Left ventricle myocardium superior (tissue), 1 donor: ENCODE measurements around the gene BACH1. TPM values are rescaled to one million over a fixed set of nuclear protein-coding genes. Genes with fewer than 3 reads are reported as not detected.
A peak's percentile ranks its signal among the peaks of the same experiment; 100 is the strongest.

Experiments
- ATAC-seq: fragments of 200-7000 bp; cut with Tn5 transposase; one replicate; pipeline ENCODE4 v1.9.1; 2020; ENCODE audit warnings: mild to moderate bottlenecking, moderate library complexity
- DNase-seq: peaks from one replicate; pipeline ENCODE4 v3.0.0-alpha.2; 2020
- intact Hi-C: fragments of 100-400 bp; cut with micrococcal nuclease; formaldehyde crosslinking; loops from one replicate; pipeline ENCODE4 v1.11.0; 2022
- total RNA-seq: library from RNA; stranded (reverse); fragmentation: NEBNext Ultra II Directional; extraction: Animal tissue kit (Norgen Biotek cat#: 25700); gene quantifications from one replicate; pipeline ENCODE4 v1.2.1, GENCODE V29; 2021
- donor health status: DM: no; HTN: yes; CAD: no; lungs with severe emphysema.

BACH1 gene
- total RNA-seq, 1 donor from 2014 or later = 32.5 TPM

DNA sequence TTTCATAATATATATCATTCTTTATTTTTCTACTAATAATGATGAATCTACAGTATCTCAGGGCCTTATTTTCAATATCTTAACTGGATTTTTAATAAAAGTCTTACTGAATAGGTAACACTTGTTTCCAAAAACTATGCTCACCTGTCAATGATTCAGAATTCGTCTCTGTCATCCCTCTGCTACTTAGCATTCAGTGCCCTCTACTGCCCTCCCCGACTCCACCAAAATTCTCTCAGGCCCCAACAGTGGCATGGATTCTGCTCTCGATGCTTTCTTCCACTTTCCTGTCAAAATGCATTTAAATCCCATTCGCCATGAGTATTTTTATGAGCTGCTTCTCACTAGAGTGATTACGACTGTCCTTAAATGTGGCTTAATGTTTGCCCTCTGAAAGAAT lies 10.5 kb upstream of the BACH1 start:
- DNase-seq (no peak), ATAC-seq (no peak)
- intact Hi-C loops = no loop called here

DNA sequence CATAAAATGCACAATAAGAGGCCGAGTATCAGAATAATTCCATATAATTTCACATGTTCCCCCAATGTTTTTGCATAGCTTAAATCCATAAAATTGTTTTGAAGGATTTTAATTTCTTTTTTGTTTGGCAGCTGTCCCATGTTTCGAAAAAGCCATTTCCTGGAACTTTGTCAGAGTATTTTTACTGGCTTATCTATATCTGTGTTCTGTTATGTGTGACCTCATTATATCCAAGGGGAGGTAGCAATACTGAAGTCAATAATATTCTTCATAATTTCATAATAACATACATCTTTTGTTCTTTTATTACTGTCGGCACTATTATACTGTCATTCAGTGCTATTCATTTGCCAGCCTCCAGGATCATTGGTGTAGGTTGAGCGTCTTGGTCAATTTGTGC lies 9.4 kb upstream of the BACH1 start:
- ATAC-seq = no peak
- no peak for DNase-seq
- intact Hi-C loops = no loop called here

DNA sequence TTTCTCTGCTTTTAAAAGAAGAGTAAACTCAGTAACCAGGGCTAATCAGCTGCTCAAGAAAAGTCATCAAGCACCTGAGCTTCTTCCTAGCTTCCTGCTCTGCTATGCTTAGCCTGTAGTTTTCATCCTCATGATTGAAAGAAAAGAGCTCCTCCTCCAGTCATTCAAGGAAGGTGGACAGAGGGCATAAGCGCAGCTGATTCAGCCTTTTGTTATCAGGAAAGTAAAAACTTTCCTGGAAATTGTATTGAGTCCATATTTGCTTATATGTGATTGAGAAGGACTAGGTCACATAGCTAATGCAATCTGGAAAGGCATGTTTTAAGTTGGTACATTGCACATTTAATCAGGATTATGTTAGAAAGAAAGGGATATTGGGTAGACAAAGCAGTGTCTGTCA lies 8.5 kb upstream of the BACH1 start:
- intact Hi-C loops = no loop called here
- ATAC-seq = no peak
- no peak for DNase-seq

DNA sequence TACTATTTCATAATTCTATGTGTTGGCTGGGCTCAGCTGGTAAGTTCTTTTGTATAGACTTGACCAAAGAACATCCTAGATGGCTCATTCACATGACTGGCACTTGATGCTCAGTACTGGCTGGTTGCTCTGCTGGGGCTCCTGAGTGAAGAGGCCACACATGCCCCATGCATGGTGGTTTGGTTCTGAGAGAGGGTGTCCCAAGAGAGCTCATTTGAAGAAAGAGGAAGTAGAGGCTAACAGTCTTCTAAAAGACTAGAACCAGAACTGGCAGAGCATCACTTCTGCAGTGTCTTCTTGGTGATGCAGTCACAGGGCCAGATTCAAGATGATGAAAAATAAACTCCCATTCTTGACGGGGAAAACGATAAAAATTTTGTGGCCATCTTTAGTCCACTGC lies 5.2 kb upstream of the BACH1 start:
- intact Hi-C loops = no loop called here
- ATAC-seq = no peak
- DNase-seq = no peak

DNA sequence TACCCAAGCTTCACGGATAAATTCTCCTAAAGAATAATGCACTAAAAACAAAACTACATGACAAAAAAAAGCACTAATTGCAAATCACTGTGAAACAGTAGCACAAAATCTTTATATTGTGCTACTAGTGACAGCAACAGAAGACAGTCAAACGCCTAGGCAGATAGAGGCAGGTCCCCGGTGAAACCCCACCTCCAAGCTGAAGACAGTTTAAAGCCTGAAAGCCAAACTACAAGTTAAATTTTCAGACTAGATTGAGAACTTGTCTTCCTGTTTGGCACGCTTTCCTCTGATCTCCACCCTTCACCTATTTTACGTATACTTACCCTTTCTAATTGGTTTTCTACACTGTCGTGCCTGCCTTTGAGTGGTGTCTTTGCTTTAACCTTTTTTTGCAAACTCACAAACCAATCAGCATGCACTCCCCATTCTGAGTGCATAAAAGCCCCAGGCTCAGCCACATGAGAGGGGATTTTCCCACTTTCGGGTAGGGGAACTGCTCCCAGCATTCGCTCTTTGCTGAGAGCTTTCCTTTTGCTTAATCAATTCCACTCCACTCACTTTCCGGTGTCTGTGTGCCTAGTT lies 3.6 kb upstream of the BACH1 start:
- intact Hi-C loops = no loop called here
- ATAC-seq = no peak
- DNase-seq = no peak

DNA sequence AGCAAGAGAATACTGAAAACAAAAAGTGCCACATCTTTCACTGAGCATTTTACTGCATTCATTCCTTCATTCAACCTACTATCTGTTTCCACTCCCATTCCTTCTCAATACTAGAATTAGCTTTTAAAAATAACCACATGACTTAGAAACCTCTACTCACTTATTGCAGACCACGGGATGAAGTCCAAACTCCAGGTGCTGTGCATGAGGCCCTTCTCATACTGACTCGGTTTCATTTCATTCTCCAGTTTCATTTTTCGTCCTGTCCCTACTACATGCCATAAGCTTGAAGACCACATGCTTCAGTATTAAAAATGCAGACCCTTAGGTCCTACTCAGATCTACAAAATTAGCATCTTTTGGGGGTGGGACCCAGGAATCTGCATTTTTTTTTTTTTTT lies 2.3 kb upstream of the BACH1 start:
- intact Hi-C loops = no loop called here
- no peak for ATAC-seq

DNA sequence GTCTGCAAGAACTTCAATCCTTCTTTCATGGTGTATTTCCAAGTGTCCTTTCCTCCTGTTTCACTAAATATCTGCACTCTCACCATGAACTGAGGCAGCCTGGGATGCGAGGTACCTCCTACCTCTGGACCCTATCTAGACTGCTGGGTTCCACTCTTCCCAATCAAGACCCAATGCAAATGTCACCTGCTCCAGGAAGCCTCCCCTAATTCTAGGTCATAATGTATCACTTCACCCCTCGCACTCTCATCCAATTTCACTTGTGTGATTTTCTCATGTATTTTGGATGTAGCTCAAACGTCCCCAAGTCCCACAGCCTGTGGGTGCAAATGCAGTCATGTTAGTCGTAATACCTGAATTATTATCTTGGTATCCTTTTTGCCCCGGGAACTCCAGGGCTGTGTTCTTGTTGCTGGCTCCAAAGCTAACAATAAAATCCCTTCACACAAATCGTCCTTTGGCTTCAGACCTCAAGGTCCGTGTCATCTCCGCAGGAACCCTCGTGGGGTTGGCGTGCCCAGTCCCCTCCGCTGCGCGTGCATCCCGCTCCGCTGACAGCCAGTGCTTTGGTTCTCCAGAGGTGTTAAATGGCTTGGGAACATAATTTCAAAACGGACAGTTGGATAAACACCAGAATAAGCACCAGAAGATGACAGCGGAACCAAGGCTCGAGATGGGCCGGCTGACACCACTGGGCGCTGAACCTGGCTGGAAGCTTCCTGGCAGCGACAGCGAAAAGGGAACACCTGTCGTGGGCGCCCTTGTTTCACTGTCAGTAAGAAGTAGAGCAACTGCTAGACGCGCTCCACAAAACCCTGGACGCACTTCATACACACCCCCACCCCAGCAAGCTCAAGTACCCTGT lies 1.0 kb upstream of the BACH1 start:
- no peak for ATAC-seq
- DNase-seq = no peak
- intact Hi-C loops = no loop called here

More for the DNA sequence above, 2.3 kb upstream of the BACH1 start:
- DNase-seq = no peak

DNA sequence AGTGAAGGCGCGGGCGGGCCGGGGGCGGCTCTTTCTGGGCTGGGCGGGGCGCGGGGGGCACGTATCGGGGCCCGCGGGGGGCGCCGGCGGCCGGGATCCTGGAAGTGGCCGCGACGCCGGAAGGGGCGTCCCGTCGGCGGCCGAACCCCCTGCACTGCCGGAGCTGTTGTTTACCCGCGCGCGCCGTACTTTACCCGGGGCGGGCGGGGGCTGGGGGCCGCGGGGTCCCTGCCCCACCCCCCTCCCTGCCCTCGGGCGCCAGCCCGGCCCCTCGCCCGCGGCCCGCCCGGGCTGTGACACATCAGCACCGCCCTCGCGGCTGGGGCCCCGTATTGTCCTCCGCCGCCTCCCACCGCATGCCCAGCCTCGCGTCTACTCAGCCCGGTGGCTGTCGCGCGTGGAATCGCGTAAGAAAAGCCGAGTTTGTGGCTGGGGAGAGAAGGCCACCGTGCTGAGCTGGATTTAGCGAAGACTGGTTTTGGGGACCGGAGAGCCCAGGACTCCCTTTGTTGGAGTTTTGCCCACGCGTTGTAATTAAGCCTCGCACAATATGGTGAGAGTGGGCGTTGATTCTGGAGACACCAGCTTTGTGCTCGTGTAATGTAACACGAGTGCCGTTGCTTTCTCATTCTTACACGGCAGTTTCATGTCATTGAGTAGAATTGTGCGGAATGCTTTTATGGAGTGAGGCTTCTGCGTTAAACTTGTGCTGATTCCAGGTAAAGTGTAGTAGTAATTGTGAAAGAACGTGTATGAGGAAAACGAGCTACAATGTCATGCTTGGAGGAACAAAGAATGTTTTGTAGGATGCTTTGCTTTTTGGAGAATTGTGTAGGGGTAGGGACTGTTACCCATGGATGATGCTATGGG lies 559 bp downstream of the BACH1 start:
- intact Hi-C loops = no loop called here

DNA sequence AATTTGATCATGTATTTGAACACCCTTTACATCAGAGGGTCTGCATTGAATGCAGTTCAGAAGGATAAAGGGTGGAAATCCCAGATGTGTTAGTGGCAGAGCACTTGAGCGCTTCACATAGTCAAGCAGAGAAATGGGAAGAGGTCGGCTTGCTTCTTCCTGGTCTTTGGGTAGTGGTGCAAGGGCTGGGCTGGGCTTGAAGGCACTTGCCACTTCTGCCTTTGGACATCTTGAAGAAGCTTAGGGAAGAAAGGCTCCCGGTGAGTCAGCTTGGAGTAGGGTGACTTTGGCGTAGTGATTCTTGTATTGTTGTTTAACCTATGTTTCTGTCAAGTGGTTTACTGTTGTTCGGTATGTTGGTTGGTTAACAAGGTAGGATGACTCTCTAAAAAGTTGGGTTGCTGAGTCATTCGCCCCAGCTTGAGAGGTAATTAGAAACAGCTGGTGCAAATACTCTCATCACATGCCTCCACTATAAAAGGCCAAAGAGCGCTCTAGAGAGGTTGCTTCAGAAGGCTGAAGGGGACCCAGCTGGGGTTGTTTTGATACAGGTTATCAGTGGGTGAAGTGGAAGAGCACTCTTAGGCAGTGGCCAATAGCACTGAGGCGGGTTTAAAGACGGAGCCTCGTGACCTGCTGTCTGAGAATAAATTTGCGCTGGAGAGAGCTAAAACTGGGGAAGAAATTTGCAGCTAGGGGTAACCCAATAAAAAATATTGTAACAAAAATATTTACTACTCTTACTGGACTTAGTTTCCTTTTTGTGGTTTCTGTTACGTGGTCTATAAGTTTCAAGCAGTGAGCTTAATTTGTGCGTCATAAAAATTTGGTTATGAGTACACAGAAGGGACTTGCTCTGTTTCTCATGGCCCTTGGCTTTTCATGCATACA lies 1.4 kb downstream of the BACH1 start:
- DNase-seq (peak; percentile 46), ATAC-seq (peak; percentile 40)
- intact Hi-C loops = no loop called here

More for the DNA sequence above, 559 bp downstream of the BACH1 start:
- peak; percentile 79 for DNase-seq
- peak; percentile 75 for ATAC-seq

DNA sequence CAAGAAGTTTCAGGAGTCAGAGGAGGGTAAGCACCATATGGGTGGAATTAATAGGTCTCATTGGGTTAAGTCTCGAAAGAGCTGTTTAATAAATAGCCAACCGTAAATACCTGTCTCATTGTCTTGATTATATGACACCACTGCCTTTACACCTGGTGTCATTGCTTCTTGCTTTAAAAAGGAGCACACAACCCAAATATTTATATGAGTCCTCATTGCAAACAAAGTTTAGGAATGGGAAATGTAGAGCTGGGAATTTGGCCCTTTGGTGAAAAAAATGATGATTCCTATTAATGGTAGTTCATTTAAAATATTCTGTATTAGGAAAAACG lies 2.1 kb downstream of the BACH1 start:
- intact Hi-C loops = no loop called here
- ATAC-seq = no peak
- no peak for DNase-seq

DNA sequence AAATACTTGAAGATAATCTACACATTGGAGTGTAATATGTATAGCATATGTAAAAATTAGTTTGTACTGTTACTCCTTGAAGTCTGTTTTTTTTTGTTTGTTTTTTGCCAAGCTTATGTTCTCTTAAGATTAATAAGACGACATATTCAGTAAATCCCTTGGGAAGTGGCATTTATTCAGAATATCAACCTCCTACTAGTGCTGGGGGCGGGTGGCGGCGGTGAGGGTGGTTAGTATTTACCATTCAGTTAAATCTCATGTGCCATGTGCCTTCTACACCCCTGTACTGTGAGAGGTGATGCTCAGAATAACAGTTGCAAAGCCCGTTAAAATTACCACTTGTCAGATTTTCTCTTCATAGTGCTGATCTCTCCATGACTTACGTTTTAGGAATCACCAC lies 3.0 kb downstream of the BACH1 start:
- no peak for DNase-seq
- no peak for ATAC-seq
- intact Hi-C loops = no loop called here

DNA sequence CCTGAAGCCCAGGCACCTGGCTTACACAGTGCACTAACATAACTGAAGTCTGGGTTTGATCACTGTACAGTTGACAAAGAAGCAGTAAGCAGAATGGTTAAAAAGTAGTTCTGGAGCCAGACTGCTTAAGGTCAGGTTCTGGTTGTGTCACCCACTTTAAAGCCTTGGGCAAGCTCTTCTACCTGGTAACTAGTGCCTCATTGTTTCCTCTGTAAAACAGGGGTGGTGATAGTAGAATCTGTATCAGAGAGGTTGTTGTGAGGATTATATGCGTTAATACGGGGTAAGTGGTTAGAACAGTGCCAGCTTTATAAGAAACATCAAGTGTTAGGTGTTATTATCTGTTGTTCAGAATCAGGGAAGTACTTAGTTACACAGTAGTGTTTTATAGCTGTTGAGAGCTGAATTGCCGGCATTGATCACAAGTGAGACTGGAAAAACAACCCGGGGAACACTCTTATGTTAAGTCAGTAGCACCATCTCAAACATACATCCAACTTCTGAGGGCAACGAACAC lies 3.7 kb downstream of the BACH1 start:
- no peak for ATAC-seq
- intact Hi-C loops = no loop called here

DNA sequence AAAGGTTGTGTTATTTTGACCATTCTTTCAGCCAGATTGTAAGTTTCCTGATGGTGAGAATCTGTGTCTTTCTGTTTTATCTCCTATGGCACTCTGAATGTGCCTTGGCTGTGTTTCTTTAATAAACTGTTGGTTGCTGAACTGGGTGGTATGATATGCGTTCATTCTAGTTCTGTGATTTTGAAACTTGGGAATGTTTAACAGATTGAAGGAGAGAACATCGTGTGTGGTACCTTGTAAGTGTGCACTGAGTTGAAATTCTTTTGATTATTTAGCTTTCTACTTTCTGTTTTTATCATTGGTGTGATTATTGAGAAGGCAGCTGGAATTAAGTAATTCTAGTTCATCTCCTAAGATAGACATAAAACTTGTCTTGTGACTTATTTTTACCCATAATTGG lies 4.6 kb downstream of the BACH1 start:
- DNase-seq (no peak), ATAC-seq (no peak)
- intact Hi-C loops = no loop called here

More for the DNA sequence above, 3.7 kb downstream of the BACH1 start:
- no peak for DNase-seq

DNA sequence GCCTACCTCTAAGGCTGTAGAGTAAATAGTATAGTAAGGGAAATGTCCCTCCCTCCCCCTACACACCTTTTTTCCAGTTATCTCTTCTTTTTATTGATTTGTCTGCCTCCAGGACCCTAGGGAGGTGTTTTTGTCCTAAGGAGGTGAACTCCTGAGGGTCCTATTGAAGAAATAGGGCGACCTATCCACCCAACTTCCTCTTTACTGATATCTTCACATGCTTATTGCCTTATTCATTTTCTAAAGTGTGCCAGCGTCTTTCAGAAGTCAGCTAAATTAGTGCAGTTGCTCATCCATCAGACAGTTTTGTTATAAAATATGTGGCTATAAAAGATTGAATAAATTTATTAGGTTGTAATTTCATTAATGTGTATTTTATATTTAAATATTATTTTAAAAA lies 5.9 kb downstream of the BACH1 start:
- intact Hi-C loops = no loop called here
- ATAC-seq (no peak), DNase-seq (no peak)

DNA sequence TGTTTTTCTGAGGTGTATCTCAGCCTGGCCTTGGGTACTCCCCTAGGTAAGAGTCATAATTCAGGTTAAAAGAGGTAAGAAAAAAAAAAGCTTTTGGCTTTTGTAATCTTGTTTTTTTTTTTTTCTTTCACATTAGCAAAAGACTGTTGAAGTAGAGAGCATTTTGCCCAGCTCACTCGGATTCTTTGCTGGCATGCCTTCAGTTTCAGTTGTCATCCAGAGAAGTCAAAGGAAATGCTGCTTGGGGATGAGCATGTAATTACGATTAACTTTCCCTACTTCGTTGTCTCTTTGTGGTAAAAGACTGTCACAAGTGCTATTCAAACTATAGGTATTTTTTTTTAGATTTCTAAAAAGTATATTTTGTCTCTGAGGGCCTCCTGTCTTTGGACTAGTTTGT lies 6.3 kb downstream of the BACH1 start:
- ATAC-seq (no peak), DNase-seq (no peak)
- intact Hi-C loops = no loop called here

DNA sequence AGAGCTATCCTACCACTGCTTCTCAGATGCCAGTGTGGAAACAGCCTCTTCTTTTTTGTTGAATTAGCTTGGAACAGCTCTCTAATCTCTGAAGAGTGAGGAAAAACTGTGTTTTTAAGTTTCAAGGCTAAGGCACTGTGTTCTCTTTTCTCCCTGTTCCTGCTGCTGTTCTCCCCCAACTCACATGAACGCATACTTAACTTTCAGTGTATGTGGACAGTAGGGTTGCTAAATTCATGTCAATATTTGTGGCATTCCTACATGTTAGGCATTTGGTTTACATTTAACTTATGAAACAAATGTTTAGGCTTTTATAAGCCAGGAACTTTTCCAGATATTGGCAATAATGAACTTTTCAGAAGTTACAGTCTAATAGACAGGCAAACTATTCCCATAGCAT lies 6.8 kb downstream of the BACH1 start:
- no peak for ATAC-seq
- intact Hi-C loops = no loop called here
- DNase-seq = no peak

DNA sequence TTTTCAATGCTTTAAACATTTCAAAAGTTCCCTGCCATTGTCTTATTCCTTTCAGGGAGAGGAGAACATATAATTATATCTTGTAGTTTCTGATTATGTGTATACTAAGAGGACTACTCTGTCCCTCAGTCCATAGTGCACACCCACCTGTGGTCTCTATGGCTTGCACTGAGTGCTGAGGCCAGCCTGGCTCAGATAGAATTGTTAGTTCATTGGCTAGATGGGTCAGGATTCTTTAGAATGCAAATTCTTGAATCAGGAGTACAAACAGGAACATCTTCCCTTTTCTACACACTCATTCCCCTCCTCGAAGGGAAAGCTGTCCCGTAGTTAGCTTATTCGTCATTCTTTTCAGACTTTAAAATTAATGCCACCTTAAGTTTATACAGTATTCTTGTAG lies 8.2 kb downstream of the BACH1 start:
- intact Hi-C loops = no loop called here
- no peak for DNase-seq
- no peak for ATAC-seq

DNA sequence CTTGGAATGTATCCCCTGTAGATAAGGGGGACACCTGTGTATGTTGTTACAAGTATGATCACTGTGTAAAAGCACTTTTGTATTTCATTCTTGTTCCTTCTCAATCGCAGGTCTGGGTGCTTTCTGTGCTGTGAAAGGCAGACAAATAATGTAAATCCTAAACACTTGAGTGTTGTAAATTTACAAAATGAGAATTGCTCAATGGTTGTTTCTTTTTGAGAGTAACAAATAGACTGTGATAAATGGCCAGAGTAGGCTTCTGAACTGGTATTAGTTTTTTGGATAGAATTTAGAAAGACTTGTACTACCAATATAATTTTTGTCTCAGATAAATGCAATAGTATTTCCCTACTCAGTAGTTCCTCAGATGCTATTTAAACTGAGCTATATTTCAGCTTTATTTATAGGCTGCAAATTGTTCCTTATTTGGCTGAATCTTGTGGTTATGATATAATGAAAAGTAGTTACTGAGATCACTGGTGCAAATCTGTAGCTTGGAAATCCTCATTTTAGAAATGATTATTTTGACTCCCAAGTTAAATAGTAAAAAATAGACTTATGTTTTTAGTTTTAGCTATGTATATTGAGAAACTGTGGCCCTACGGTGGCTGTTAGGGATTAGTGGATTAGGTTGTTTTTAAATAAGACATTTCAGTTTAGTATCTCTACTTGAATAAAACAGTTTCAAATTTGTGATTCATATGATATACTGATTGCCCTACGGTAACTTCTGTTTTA lies 9.2 kb downstream of the BACH1 start:
- DNase-seq (no peak), ATAC-seq (no peak)
- intact Hi-C loops = no loop called here

DNA sequence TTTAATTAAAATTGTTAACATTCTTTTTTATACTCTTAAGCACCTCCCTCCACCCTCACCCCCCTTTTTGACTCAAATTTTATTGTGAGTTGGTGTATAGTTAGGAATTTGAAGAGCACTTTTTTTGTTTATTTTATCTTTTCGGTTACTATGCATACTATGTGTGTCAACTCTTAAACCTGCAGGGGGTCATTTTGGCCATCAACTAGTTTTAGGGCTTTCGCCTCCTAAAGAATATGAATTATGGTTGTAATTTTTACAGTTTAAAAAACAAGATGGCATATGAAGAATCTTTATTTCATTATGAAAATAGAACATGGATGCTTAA lies 9.7 kb downstream of the BACH1 start:
- ATAC-seq (no peak), DNase-seq (no peak)
- intact Hi-C loops = no loop called here
